ENCODE measurements around the gene DPEP2NB. TPM values are rescaled to one million over a fixed set of nuclear protein-coding genes. Genes with fewer than 3 reads are reported as not detected.

Gene DPEP2NB
- polyA plus RNA-seq, 5 donors: not detected

Other genes starting within 250 kb of the DPEP2NB start
- gene RANBP10, start 209.4 kb downstream of the DPEP2NB start, polyA plus RNA-seq (ENCODE audit: insufficient read depth in 1 of 5, insufficient read length in 5 of 5, low replicate concordance in 1 of 5): 10 to 100 TPM; 27.8 to 48.2 (median 36.8) TPM
- 1 to 10 TPM; 4.8 to 7.4 (median 6.6) TPM for gene TSNAXIP1, start 209.0 kb downstream of the DPEP2NB start, polyA plus RNA-seq (ENCODE audit: insufficient read depth in 1 of 5, insufficient read length in 5 of 5, low replicate concordance in 1 of 5)
- 10 to 100 TPM; 23.9 to 34.0 (median 28.5) TPM for gene THAP11, start 173.6 kb downstream of the DPEP2NB start, polyA plus RNA-seq (ENCODE audit: insufficient read depth in 1 of 5, insufficient read length in 5 of 5, low replicate concordance in 1 of 5)
- gene NUTF2, start 169.0 kb downstream of the DPEP2NB start, polyA plus RNA-seq (ENCODE audit: insufficient read depth in 1 of 5, insufficient read length in 5 of 5, low replicate concordance in 1 of 5): 100 to 1,000 TPM; 106 to 132 (median 111) TPM
- gene CENPT, start 168.2 kb downstream of the DPEP2NB start, polyA plus RNA-seq (ENCODE audit: insufficient read depth in 1 of 5, insufficient read length in 5 of 5, low replicate concordance in 1 of 5): 10 to 100 TPM; 46.6 to 63.5 (median 55.7) TPM
- 10 to 100 TPM; 57.8 to 86.4 (median 78.3) TPM for gene EDC4, start 142.9 kb downstream of the DPEP2NB start, polyA plus RNA-seq (ENCODE audit: insufficient read depth in 1 of 5, insufficient read length in 5 of 5, low replicate concordance in 1 of 5)
- gene NRN1L, start 131.0 kb downstream of the DPEP2NB start, polyA plus RNA-seq (ENCODE audit: insufficient read depth in 1 of 5, insufficient read length in 5 of 5, low replicate concordance in 1 of 5): 1 to 10 TPM in 4 of 5 donors, under 1 TPM in 1; 0.60 to 3.5 (median 2.2) TPM
- 10 to 100 TPM; 21.5 to 33.5 (median 25.7) TPM for gene PSKH1, start 122.7 kb downstream of the DPEP2NB start, polyA plus RNA-seq (ENCODE audit: insufficient read depth in 1 of 5, insufficient read length in 5 of 5, low replicate concordance in 1 of 5)
- gene CTRL, start 84.0 kb downstream of the DPEP2NB start, polyA plus RNA-seq (ENCODE audit: insufficient read depth in 1 of 5, insufficient read length in 5 of 5, low replicate concordance in 1 of 5): 1 to 10 TPM; 2.9 to 7.5 (median 3.8) TPM
- 10 to 100 TPM; 20.6 to 39.0 (median 27.0) TPM for gene PSMB10, start 79.1 kb downstream of the DPEP2NB start, polyA plus RNA-seq (ENCODE audit: insufficient read depth in 1 of 5, insufficient read length in 5 of 5, low replicate concordance in 1 of 5)
- 10 to 100 TPM; 19.7 to 31.4 (median 27.9) TPM for gene LCAT, start 71.8 kb downstream of the DPEP2NB start, polyA plus RNA-seq (ENCODE audit: insufficient read depth in 1 of 5, insufficient read length in 5 of 5, low replicate concordance in 1 of 5)
- gene SLC12A4, start 47.3 kb downstream of the DPEP2NB start, polyA plus RNA-seq (ENCODE audit: insufficient read depth in 1 of 5, insufficient read length in 5 of 5, low replicate concordance in 1 of 5): 10 to 100 TPM; 36.1 to 53.9 (median 47.5) TPM
- under 1 TPM in 1 of 5 donors, not detected in 4; 0.05 TPM for gene DPEP3, start 35.4 kb downstream of the DPEP2NB start, polyA plus RNA-seq (ENCODE audit: insufficient read depth in 1 of 5, insufficient read length in 5 of 5, low replicate concordance in 1 of 5)
- gene DPEP2, start 16.4 kb downstream of the DPEP2NB start, polyA plus RNA-seq (ENCODE audit: insufficient read depth in 1 of 5, insufficient read length in 5 of 5, low replicate concordance in 1 of 5): 1 to 10 TPM; 1.9 to 3.0 (median 2.3) TPM
- gene DDX28, start 7.3 kb upstream of the DPEP2NB start, polyA plus RNA-seq (ENCODE audit: insufficient read depth in 1 of 5, insufficient read length in 5 of 5, low replicate concordance in 1 of 5): 1 to 10 TPM; 5.1 to 7.6 (median 6.8) TPM
- 10 to 100 TPM; 13.8 to 17.9 (median 14.4) TPM for gene DUS2, start 7.4 kb upstream of the DPEP2NB start, polyA plus RNA-seq (ENCODE audit: insufficient read depth in 1 of 5, insufficient read length in 5 of 5, low replicate concordance in 1 of 5)
- gene NFATC3, start 69.5 kb upstream of the DPEP2NB start, polyA plus RNA-seq (ENCODE audit: insufficient read depth in 1 of 5, insufficient read length in 5 of 5, low replicate concordance in 1 of 5): 10 to 100 TPM; 29.8 to 42.9 (median 40.5) TPM
- gene ESRP2, start 220.2 kb upstream of the DPEP2NB start, polyA plus RNA-seq (ENCODE audit: insufficient read depth in 1 of 5, insufficient read length in 5 of 5, low replicate concordance in 1 of 5): 10 to 100 TPM; 42.5 to 64.9 (median 49.6) TPM
- 10 to 100 TPM; 10.0 to 14.0 (median 11.0) TPM for gene PLA2G15, start 229.5 kb upstream of the DPEP2NB start, polyA plus RNA-seq (ENCODE audit: insufficient read depth in 1 of 5, insufficient read length in 5 of 5, low replicate concordance in 1 of 5)
- 10 to 100 TPM in 4 of 5 donors, 1 to 10 TPM in 1; 10.0 to 13.3 (median 11.9) TPM for gene SLC7A6, start 248.6 kb upstream of the DPEP2NB start, polyA plus RNA-seq (ENCODE audit: insufficient read depth in 1 of 5, insufficient read length in 5 of 5, low replicate concordance in 1 of 5)

All from right lung (tissue), 5 donors.